ENCODE data around the gene IRAG1.

IRAG1 gene

GRCh38 chr11:10693509-10694081, at the start of gene IRAG1:
Gene IRAG1 (minus strand): TSS chr11:10693755. CDS start chr11:10693602, 153 bp downstream.
- no peak for DNase-seq

- no peak for DNase-seq
These were observed 49.1 kb upstream of the IRAG1 start for GRCh38 chr11:10742460-10743208.

- DNase-seq = peak; percentile 40
These were observed 42.2 kb upstream of the IRAG1 start for GRCh38 chr11:10735481-10736475.

- no peak for DNase-seq
These were observed 37.6 kb upstream of the IRAG1 start for GRCh38 chr11:10731064-10731680.

GRCh38 chr11:10730151-10730550, 36.6 kb upstream of the IRAG1 start:
- DNase-seq = no peak

GRCh38 chr11:10728789-10729472, 35.4 kb upstream of the IRAG1 start:
- DNase-seq = no peak

- no peak for DNase-seq
These were observed 34.6 kb upstream of the IRAG1 start for GRCh38 chr11:10728154-10728553.

- DNase-seq = no peak
These were observed 33.7 kb upstream of the IRAG1 start for GRCh38 chr11:10727146-10727851.

- DNase-seq = no peak
These were observed 32.3 kb upstream of the IRAG1 start for GRCh38 chr11:10725907-10726253.

GRCh38 chr11:10725114-10725906, 31.8 kb upstream of the IRAG1 start:
- no peak for DNase-seq

- no peak for DNase-seq
These were observed 28.8 kb upstream of the IRAG1 start for GRCh38 chr11:10722307-10722706.

- no peak for DNase-seq
These were observed 27.4 kb upstream of the IRAG1 start for GRCh38 chr11:10720881-10721376.

- no peak for DNase-seq
These were observed 26.1 kb upstream of the IRAG1 start for GRCh38 chr11:10719616-10720015.

GRCh38 chr11:10716543-10717259, 23.1 kb upstream of the IRAG1 start:
- no peak for DNase-seq

- DNase-seq = no peak
These were observed 22.6 kb upstream of the IRAG1 start for GRCh38 chr11:10716122-10716521.

- no peak for DNase-seq
These were observed 22.0 kb upstream of the IRAG1 start for GRCh38 chr11:10715571-10715970.

GRCh38 chr11:10709299-10710086, 15.9 kb upstream of the IRAG1 start:
- no peak for DNase-seq

- DNase-seq = no peak
These were observed 14.6 kb upstream of the IRAG1 start for GRCh38 chr11:10708131-10708530.

- no peak for DNase-seq
These were observed 8.4 kb upstream of the IRAG1 start for GRCh38 chr11:10701982-10702381.
